ENCODE measurements around the gene PPIA.

The PPIA gene

DNA sequence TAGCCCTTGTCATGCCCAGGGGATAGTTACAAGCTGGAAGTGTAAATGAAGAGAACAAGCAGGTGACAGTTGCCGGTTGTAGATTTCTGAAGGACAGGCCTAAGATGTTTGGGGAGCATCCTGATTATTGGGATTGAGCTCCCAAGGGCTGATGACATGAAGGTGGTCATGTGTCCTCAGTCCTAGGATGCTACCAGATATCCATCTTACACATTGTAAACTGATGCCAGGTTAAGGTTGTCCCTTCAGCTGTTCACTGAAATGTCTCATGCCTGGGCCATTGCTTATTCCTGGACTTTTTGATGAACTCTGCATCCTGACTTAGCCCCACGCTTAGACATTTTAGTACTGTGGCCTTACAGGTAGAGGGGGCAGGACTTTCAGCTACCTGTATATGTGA is 46.5 kb upstream of the PPIA start:
- TF ChIP-seq, protein P1, sequence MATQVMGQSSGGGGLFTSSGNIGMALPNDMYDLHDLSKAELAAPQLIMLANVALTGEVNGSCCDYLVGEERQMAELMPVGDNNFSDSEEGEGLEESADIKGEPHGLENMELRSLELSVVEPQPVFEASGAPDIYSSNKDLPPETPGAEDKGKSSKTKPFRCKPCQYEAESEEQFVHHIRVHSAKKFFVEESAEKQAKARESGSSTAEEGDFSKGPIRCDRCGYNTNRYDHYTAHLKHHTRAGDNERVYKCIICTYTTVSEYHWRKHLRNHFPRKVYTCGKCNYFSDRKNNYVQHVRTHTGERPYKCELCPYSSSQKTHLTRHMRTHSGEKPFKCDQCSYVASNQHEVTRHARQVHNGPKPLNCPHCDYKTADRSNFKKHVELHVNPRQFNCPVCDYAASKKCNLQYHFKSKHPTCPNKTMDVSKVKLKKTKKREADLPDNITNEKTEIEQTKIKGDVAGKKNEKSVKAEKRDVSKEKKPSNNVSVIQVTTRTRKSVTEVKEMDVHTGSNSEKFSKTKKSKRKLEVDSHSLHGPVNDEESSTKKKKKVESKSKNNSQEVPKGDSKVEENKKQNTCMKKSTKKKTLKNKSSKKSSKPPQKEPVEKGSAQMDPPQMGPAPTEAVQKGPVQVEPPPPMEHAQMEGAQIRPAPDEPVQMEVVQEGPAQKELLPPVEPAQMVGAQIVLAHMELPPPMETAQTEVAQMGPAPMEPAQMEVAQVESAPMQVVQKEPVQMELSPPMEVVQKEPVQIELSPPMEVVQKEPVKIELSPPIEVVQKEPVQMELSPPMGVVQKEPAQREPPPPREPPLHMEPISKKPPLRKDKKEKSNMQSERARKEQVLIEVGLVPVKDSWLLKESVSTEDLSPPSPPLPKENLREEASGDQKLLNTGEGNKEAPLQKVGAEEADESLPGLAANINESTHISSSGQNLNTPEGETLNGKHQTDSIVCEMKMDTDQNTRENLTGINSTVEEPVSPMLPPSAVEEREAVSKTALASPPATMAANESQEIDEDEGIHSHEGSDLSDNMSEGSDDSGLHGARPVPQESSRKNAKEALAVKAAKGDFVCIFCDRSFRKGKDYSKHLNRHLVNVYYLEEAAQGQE (IDR thresholded peaks at IDR 0.05; ENCODE audit: insufficient replicate concordance, low read depth): no peak
- TF ChIP-seq, protein P2, sequence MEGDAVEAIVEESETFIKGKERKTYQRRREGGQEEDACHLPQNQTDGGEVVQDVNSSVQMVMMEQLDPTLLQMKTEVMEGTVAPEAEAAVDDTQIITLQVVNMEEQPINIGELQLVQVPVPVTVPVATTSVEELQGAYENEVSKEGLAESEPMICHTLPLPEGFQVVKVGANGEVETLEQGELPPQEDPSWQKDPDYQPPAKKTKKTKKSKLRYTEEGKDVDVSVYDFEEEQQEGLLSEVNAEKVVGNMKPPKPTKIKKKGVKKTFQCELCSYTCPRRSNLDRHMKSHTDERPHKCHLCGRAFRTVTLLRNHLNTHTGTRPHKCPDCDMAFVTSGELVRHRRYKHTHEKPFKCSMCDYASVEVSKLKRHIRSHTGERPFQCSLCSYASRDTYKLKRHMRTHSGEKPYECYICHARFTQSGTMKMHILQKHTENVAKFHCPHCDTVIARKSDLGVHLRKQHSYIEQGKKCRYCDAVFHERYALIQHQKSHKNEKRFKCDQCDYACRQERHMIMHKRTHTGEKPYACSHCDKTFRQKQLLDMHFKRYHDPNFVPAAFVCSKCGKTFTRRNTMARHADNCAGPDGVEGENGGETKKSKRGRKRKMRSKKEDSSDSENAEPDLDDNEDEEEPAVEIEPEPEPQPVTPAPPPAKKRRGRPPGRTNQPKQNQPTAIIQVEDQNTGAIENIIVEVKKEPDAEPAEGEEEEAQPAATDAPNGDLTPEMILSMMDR (IDR thresholded peaks at IDR 0.05; ENCODE audit: insufficient read depth, low read length): no peak
- Histone ChIP-seq H3K27ac (replicated peaks) (no peak overlapping the region), H3K27me3 (ENCODE audit: insufficient read depth, poor library complexity, severe bottlenecking) (no peaks in the 10 kb centered on the region), H3K4me3 (replicated peaks; ENCODE audit: insufficient read depth, low read length) (no peak overlapping the region)
- no peak for DNase-seq (ENCODE audit: low read depth in 1 of 2, low spot score in 1 of 2)

DNA sequence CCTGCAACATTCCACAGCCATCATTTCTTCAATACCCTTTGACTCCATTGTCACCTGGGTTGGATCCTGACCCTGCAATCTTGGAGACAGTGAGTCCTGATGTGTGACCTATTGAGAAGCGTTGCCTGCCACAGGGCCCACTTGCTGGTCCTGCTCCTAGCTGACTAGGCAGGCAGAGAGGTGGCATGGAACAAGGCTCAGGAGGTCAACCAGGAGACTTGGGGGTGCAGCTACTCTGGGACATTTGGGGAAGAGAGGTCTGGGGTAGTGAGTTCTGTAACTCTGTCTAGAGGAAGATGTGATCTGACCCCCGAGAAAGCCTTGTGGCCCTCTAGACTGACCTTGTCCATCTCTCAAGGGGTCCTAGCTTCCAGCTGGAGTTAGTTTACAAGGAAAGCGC is 46.1 kb upstream of the PPIA start:
- Histone ChIP-seq H3K27me3 (ENCODE audit: insufficient read depth, poor library complexity, severe bottlenecking) (no peaks in the 10 kb centered on the region), H3K27ac (replicated peaks) (no peak overlapping the region), H3K4me3 (replicated peaks; ENCODE audit: insufficient read depth, low read length) (no peak overlapping the region)
- TF ChIP-seq, protein P1 (IDR thresholded peaks at IDR 0.05; ENCODE audit: insufficient replicate concordance, low read depth): no peak
- TF ChIP-seq GABPA (IDR thresholded peaks at IDR 0.05; ENCODE audit: low read depth): no peak
- TF ChIP-seq SPI1 (IDR thresholded peaks at IDR 0.05; ENCODE audit: borderline replicate concordance, low read depth): no peak
- TF ChIP-seq, protein P2 (IDR thresholded peaks at IDR 0.05; ENCODE audit: insufficient read depth, low read length): no peak
- TF ChIP-seq POLR2AphosphoS5 (IDR thresholded peaks at IDR 0.05; ENCODE audit: low read depth): no peak
- no peak for DNase-seq (ENCODE audit: low read depth in 1 of 2, low spot score in 1 of 2)

DNA sequence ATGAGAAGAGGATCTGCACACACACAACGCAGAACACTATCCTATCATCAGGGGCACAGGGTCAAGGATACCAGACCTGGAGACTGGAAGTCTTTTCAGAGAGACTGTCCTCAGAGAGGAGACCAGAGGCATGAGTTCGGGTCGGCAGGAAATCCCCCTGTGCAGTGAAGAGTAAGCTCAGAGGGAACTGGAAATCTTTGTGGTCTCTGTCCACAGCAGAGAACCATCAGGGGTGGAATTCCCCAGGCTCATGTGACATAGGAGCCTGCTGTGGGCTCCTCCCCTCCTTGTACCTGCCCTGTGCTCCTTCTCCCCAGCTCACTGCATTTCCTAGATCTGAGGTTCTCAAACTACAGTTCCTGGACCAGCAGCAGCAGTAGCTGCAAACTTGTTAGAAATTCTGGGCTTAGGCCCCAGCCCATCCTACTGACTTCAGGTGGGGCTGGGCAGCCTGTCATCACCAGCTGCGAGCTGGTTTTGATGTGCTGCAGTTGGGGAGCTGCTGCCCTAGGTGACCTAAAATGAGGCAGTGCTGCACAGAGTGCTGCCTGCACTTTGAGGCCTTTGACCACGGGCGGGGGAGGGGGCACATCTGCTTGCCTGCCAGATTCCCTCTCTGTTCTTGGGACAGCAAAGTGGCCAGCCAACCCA is 45.4 kb upstream of the PPIA start:
- Histone ChIP-seq H3K27ac (replicated peaks) (no peak overlapping the region), H3K4me3 (replicated peaks; ENCODE audit: insufficient read depth, low read length) (no peak overlapping the region), H3K27me3 (ENCODE audit: insufficient read depth, poor library complexity, severe bottlenecking) (no peaks in the 10 kb centered on the region)
- peak in 1 of 2 experiments; percentile 27 for DNase-seq (ENCODE audit: low read depth in 1 of 2, low spot score in 1 of 2)
- peak; percentile 31; the same call in 1 of the 2 replicates for TF ChIP-seq POLR2AphosphoS5 (IDR thresholded peaks at IDR 0.05; ENCODE audit: low read depth)
- no peak for TF ChIP-seq GABPA (IDR thresholded peaks at IDR 0.05; ENCODE audit: low read depth)

DNA sequence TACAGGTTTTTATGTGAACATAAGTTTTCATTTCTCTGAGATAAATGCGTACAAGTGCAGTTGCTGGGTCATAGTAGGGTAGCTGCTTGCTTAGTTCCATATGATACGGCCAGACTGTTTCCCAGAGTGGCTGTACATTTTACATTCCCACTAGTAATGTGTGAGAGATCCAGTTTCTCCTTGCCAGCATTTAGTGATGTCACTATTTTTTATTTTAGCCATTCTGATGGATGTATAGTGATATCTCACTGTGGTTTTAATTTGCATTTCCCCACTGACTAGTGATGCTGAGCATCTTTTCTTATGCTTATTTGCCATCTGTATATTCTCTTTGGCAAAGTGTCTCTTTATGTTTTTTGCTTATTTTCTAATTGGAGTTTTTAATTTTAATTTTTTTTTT is 43.7 kb upstream of the PPIA start:
- Histone ChIP-seq H3K4me3 (replicated peaks; ENCODE audit: insufficient read depth, low read length) (no peak overlapping the region), H3K27me3 (ENCODE audit: insufficient read depth, poor library complexity, severe bottlenecking) (no peaks in the 10 kb centered on the region), H3K27ac (replicated peaks) (no peak overlapping the region)
- TF ChIP-seq GABPA (IDR thresholded peaks at IDR 0.05; ENCODE audit: low read depth) (no peak), SPI1 (IDR thresholded peaks at IDR 0.05; ENCODE audit: borderline replicate concordance, low read depth) (no peak)
- DNase-seq (ENCODE audit: low read depth in 1 of 2, low spot score in 1 of 2): no peak

All from HL-60 (cell line).